Stimulated activated CD4-positive, alpha-beta T cell treated with anti-CD3 and anti-CD28 coated beads, TNF-alpha, amount 100 ng/mL, for 1 hour (primary cell): ENCODE results near the gene MAPK8IP3.
A peak's percentile ranks its signal among the peaks of the same experiment; 100 is the strongest.

Experiments used
- DNase-seq, 3 donors: peaks; one replicate each; pipeline ENCODE4 v3.0.0-alpha.2; 2020; ENCODE audit warnings: low read depth in 3 of 3, low spot score in 1 of 3

MAPK8IP3 gene, protein sequence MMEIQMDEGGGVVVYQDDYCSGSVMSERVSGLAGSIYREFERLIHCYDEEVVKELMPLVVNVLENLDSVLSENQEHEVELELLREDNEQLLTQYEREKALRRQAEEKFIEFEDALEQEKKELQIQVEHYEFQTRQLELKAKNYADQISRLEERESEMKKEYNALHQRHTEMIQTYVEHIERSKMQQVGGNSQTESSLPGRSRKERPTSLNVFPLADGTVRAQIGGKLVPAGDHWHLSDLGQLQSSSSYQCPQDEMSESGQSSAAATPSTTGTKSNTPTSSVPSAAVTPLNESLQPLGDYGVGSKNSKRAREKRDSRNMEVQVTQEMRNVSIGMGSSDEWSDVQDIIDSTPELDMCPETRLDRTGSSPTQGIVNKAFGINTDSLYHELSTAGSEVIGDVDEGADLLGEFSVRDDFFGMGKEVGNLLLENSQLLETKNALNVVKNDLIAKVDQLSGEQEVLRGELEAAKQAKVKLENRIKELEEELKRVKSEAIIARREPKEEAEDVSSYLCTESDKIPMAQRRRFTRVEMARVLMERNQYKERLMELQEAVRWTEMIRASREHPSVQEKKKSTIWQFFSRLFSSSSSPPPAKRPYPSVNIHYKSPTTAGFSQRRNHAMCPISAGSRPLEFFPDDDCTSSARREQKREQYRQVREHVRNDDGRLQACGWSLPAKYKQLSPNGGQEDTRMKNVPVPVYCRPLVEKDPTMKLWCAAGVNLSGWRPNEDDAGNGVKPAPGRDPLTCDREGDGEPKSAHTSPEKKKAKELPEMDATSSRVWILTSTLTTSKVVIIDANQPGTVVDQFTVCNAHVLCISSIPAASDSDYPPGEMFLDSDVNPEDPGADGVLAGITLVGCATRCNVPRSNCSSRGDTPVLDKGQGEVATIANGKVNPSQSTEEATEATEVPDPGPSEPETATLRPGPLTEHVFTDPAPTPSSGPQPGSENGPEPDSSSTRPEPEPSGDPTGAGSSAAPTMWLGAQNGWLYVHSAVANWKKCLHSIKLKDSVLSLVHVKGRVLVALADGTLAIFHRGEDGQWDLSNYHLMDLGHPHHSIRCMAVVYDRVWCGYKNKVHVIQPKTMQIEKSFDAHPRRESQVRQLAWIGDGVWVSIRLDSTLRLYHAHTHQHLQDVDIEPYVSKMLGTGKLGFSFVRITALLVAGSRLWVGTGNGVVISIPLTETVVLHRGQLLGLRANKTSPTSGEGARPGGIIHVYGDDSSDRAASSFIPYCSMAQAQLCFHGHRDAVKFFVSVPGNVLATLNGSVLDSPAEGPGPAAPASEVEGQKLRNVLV (N-terminal part only)

DNA sequence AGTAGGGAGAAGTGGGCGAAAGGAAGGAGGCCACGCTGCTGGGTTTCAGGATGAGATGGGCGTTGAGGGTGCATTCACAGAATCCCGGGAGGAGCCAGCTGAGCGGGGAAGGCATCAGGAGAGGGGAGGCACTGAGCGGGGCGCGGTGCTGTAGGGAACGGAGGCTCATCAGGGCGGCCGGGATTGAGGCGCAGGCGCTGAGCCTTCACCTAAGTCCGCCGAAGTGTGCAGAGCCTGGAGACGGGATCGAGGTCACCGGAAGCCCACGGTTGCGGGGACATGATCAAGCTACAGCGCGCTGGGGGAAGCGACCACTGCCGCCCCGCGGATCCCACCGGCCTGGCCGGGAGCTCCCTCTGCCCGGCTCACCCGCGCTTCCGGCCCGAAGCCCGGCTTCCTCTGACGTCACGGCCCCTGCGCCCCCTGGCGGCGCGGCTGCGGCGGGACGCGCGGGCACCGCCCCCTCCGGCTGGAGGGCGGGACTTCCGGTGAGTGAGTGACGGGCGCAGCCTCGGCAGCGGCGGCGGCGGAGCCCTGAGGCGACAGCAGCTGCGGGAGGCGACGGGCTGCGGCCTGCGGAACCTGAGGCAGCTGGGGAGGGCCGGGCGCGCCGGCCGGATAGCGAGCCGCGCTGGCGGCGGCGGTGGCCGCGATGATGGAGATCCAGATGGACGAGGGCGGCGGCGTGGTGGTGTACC is at the start of gene MAPK8IP3:
Gene MAPK8IP3, plus strand, starts transcription at position 508 of the 698 bp plus-strand sequence. Its CDS starts 145 bp downstream, at position 653.
- peak; percentile 79 to 98 (median 94) for DNase-seq

DNA sequence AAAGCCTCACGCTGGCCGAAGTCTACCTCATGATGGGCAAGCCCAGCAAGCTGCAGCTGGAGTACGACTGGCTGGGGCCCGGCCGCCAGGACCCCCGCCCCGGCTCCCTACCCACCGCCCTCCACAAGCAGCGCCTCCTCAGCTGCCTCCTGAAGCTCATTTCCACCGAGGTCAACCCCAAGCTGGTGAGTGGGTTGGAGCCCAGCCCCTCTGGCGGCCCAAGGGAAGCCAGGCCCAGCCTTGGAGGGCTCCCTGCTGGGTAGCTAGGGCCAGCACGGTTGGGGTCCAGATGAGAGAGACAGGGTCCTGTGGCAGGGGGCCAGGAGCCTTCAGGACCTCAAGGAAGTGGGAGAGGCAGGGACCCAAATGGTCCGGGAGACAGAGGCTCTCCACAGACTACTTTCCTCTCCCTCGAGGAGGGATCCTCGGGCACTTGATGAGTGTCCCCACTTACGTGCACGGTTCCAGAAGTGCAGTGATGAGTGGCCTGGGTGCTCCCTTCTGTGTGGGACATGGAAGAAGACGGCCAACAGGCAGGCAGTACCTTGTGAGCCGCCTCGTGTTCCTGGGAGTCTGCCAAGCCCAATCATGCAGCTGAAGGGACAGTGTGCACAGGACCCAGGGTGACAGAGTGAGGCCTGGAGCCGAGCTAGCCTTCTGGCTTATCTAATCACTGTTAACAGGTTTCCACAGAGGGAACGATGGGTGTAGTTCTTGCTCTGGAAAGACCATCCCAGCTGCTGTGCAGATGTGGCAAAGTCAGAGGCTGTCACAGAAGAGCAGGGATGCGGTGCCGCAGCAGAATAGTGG is 49.0 kb upstream of the MAPK8IP3 start:
- DNase-seq = no peak

DNA sequence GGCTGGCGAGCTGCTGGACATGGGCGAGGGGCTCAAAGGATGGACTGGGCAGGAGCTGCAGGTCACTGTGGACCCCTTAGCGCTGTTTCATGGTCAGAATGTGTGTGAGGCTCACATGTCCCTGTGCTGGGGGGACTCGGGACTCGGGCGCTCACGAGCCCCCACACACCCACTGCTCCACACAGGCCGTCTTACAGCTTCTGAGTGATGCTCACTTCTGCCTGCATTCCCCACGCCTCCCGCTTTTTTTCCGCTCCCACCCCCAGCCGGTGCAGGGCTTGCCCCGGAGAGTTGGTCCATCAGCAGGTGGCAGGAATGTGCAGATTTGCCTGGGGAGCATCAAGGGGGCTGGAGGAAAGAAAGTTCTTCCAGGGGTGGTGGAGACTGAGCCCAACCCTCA is 48.2 kb upstream of the MAPK8IP3 start:
- DNase-seq = no peak

DNA sequence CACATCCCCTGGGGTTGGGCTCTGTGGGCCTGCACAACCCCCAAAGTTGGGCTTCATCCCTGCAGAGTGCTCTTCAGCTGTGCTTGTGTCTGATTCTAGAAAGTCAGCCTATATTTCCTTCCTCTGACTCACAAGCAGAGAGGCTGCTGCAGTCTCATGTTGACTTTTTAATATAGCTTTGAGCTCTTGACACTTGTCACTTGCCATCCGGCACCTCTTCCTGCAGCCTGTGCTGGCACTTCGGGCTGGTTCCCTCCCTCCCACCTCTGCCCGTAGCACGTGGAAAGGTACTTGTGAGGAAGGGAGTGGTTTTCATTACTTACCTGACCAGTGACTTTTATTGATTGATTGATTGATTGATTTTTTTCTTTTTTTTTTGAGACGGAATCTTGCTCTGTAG is 47.0 kb upstream of the MAPK8IP3 start:
- no peak for DNase-seq

DNA sequence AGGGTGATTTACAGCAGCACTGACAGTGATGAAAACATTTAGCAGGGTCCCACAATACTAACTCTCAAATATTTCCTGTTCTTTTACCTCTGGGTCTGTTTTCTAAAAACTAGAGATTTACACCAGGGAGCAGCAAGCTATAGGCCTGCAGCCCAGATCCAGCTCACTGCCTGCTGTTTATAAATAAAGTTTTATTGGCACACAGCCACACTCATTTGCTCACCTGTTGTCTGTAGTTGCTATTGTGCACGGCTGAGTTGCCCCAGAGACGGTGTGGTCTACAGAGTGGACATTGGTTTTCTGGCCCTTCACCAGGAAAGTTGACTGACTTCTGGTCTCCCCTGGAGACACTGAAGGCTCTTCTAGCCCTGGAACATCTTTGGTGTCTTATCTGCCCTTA is 44.2 kb upstream of the MAPK8IP3 start:
- no peak for DNase-seq

DNA sequence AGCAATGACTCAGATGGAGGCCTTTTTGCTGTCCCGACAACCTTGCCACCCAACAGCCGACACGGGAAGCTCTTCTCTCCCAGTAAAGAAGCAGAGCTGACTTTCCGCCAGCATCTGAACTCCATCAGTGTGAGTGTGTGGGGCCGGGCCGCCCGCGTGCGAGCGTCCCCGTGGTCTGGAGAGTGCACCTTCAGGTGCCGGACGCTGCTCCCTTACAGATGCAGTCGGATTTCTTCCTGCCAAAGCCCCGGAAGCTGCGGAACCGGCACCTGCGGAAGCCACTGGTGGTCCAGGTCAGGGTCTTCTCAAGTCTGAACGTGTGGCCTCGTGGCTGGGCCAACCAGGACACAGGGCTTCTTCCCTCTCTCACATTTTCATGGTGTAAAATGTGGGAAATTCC is 43.5 kb upstream of the MAPK8IP3 start:
- no peak for DNase-seq

DNA sequence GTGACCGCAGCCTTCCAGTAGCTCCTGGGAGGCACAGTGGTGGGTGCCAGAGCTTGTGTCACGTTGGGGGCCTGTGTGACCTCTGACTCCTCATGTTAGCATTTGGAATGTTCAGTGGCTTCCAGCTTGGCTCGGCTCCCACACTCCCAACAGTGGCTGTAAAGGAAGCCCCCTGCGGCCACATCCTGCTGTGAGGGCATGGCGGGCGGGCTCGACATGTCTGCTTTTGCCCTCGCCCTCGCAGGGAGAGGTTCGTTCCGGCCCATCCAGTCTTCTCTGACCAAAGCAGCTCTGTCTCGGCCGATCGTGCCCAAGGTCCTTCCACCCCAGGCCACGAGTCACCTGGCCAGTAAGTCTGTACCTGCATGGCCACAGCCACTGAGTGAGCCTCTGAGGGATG is 40.2 kb upstream of the MAPK8IP3 start:
- DNase-seq = no peak

DNA sequence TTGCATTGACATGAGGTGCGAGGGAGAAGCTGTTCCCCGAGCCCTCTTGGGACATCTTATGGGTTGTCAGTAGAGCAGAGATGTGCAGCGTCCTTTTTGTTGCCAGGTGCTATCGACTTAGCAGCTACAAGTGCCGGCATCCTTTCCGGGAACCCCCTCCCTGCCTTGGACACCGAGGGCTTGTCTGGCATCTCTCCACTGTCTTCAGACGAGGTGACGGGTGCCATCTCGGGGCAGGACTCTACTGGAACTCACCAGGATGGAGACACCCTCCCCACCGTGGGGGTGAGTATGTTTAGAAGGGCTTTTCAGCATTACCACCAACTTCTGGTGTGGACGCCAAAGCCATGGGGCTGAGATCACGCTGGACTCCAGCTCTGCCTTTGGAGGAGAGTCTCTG is 39.7 kb upstream of the MAPK8IP3 start:
- no peak for DNase-seq

DNA sequence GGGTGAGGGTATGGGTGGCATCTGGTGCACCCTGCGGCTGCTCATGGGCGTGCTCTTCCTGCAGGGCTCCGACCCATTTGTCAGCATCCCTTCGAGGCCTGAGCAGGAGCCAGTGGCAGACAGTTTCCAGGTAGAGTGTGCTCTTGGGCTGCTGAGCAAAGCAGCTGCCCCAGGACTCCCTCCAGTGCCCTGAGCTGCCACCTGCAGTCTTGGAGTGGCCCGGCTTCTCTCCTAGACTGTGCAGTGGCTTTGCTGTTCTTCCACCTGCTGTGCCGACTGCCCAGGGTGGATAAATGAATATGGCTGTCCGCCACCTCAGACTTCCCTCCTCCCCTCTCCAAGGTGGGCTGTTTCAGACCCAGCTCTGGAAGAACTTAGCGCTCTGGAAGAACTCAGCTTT is 38.7 kb upstream of the MAPK8IP3 start:
- DNase-seq = no peak

DNA sequence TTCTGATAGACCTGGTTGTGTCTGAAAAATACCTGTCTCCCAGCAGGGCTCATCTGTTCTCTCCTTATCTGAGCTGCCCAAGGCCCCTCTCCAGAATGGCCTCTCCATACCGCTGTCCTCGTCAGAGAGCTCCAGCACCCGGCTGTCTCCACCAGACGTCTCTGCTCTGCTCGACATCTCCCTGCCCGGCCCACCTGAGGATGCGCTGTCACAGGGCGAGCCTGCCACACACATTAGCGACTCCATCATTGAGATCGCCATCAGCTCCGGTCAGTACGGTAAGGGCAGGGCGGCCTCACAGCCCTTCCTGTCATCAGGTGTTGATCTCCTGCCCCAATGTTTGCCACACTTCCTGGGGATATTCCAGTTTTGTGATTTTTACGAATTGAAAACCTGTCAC is 38.1 kb upstream of the MAPK8IP3 start:
- no peak for DNase-seq

DNA sequence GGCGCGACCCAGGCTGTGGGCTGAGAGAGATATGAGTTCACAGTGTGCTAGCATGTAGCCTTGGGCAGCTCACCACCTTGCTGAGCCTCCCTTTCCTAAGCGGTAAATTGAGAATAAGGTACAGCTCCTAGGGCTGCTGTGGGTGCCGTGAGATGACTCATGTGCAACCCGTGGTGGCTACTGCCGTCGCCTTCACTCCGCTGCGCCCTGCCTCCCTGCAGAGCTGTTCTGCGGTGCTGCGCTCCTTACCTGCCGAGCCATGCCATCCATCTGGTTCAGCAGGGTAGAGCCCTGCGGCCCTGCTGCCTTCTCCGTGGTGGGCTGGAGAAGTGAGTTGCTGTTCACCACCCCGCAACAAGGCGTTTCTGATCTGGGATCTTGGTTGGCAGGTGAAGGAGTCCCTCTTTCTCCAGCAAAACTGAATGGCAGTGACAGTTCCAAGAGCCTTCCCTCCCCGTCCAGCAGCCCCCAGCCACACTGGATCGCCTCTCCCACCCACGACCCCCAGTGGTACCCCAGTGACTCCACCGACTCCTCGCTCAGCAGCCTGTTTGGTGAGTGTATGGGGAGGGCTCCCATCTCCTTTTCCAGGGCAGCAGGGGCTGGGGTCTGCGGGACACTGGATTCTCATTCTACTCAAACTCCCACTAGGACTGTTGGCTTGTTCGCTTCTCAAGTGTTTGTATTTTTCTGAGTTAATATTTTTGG is 37.2 kb upstream of the MAPK8IP3 start:
- DNase-seq = no peak

DNA sequence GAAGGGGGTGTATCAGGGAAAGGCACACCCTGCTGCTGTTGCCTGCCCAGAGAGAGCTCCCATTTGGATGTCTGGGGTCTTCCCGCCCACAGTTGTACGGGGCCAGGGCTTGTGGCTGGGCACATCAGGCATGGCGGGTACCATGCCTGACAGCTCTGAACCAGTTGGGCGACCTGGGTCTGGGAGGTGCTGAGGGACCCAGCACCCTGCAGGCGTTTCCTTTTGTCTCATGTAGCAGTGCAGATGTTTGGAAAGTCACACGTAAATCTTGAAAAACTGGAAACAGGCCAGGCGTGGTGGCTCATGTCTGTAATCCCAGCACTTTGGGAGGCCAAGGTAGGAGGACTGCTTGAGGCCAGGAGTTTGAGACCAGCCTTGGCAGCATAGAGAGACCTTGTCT is 36.3 kb upstream of the MAPK8IP3 start:
- DNase-seq = no peak

DNA sequence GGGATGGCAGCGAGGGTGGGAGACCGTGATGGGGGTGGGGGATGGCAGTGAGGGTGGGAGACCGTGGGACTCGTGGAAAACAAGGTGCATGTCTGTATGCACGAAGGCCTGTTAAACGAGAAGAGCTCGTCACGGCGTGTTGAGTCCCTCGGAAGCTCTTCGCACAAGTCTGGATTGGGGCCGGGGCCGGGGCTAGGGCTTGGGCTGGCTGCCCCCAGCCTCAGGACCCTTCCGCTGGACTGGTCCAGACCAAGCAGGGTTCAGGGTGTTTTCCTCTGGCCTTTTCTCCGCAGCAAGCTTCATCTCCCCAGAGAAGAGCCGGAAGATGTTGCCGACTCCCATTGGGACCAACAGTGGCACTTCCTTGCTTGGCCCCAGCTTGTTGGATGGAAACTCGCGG is 35.6 kb upstream of the MAPK8IP3 start:
- no peak for DNase-seq

DNA sequence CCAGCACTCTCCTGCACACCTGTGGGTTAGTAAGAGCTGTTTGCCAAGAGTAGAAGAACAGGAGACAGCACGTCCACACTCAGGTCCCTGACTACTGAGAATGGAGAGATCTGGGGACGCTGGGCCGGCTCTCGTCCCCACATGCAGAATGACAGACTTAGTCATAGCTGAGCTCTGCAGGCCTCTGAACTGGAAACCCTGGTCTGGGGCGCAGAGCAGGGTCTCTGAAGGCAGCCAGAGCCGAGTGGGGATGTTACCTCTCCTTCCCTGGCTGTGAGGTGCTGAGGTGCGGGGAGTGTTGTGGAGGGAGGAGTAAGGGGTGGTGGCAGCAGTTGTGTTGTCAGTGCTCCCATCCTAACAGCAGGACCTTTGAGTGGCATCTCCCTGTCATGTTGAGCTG is 35.1 kb upstream of the MAPK8IP3 start:
- no peak for DNase-seq

DNA sequence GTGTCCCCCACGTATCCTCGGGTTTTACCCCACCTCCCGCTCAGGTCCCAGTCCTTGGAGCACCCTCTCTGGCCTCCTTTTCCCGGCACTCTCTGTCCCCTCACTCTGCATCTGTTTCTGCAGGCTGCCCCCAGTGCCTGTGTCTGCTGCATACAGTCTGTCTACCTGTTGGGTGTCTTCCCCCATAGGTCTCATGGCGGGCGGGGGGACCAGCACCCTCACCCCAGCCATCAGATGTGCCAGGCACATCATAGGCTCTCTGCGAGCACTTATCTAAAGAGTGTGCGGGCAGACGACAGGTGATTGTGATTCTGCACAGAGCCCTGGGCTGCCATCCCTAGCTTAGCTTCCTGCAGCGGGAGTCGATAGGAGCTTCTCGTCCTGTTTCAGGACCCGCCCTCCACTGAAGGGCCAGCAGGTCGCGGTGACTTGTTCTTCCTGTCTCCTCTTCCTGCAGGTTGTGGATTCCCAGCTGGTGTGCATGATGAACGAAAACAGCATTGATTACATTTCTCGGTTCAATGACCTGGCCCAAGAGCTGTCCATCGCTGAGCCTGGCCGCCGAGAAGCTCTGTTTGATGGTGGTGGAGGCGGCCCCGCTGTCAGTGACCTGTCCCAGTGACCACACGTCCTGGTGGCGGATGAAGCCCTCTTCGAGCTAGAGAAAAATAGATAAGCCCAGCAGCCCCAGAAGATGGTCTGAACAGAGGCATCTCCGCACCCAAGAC is 32.4 kb upstream of the MAPK8IP3 start:
- no peak for DNase-seq

DNA sequence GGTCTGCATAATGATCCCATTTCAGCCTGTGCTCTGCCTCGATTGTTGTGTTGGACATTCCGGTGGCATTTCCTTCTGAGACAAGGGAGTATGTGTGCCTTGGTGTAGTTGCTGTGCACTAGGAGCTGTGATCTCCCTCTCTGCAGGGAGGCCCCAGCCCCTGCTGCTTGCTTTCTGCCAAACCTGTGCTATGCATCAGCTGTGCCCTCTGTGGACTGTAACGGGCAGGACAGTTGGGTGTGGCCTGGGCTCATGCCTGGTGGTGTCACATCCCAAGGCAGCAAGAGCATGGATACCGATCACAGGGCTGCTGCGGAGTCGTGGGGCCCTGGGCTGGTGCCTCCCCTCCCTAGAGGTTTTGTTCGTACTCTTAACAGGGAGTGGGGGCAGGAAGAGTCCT is 31.7 kb upstream of the MAPK8IP3 start:
- DNase-seq = no peak

DNA sequence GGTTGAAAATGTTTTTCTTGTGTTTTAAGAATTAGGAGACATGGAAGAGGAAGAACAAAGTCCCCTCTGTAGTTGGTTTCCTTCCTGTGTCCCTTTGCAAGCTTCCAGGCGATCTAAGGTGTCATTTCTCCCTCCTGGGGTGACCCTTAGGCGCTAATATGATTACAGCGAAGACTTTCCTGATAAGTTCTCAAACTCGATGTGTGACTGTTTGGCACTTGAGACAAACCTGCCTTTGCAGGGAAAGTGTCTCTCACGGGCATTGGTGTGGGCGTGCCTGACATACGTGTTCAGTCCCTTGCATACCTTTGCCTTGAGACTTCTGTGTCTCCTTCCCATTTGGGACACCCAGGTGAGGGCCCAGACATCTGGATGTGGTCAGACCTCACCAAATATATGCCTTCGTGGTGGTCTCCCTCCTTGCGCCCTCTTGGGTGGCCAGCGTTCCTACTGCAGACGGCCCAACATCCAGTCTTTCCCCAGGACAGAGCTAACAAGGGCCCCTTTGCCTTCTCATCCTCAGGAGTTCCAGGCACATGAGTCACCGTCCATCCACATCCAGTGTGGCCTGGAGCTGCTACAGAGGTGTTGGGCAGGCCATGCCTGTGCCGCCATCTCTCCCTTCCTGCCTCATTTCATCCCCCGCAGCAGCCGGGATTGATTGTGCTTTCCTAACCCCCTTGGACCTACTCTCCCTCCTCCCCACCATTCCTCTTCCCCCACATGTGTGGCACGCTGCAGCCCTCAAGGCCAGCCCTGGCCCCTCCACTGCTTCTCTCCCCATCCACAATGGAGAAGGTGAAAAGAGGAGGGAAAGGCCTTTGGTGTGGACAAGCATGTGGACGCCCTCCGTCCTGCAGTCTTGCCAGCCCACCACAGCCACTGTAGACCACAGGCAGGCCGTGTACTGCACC is 31.0 kb upstream of the MAPK8IP3 start:
- DNase-seq = no peak

DNA sequence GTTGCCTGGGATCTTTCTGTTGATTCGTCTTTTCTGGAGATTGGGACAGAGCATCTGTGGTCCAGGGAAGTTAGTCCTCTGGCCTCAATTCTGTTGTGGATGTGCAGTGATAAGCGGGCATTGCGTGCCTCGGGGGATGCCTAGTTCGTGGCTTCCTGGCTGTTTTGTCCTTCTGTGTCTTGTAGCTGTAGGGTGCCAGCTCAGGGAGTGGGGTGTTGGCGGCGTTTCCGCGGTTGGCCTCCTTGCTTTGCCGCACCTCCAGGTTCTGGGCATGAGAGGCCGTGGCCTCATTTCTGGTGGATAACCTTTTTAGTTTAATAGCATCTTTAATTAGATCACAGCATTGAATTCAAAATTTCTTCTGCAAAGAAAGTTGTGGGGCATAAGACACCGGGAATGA is 29.3 kb upstream of the MAPK8IP3 start:
- DNase-seq = no peak
